ENCODE results near the gene PAPPA. TPM values are rescaled to one million over a fixed set of nuclear protein-coding genes. Genes with fewer than 3 reads are reported as not detected.

PAPPA gene
- total RNA-seq, 1 donor from 2014 or later: 2.9 TPM

DNA sequence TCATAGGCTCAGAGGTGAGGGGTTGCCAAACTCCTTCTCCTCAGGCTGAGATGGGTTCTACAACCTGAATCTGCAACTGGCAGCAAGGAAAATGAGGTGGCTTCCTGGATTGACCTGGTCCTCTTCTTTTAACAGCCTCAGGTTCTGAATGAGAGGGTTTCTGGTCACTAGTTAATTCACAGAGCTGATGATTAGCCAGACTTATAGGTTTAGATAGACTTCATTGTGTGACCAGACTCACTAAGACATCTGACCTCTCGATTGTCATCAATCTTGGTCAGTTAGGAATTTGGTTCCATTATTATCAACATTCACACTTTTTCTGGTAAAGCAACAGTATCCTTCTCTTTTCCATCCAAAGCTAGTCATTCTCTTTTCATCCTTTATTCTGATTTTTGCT lies 257.9 kb downstream of the PAPPA start:
- TF ChIP-seq CTCF (IDR thresholded peaks at IDR 0.05; ENCODE audit: unreplicated experiment): no peak
- Mint-ChIP-seq H3K4me3 (no peak overlapping the region), H3K36me3 (no peaks in the 10 kb centered on the region), H3K9me3 (no peaks in the 10 kb centered on the region), H3K27me3 (ENCODE audit: low read depth) (no peaks in the 10 kb centered on the region), H3K4me1 (no peaks in the 10 kb centered on the region), H3K27ac (no peak overlapping the region)
- DNase-seq (ENCODE audit: low spot score in 2 of 2, unreplicated experiment in 2 of 2): no peak

GRCh38 chr9:116414374-116414773 lies 260.8 kb downstream of the PAPPA start:
- H3K9me3 Mint-ChIP-seq: no peaks in the 10 kb centered on the region
- no peaks in the 10 kb centered on the region for H3K27me3 Mint-ChIP-seq (ENCODE audit: low read depth)
- no peaks in the 10 kb centered on the region for H3K4me1 Mint-ChIP-seq
- H3K27ac Mint-ChIP-seq: no peak overlapping the region
- no peak for DNase-seq (ENCODE audit: low spot score in 2 of 2, unreplicated experiment in 2 of 2)
- TF ChIP-seq CTCF (IDR thresholded peaks at IDR 0.05; ENCODE audit: unreplicated experiment): no peak
- no peak overlapping the region for H3K4me3 Mint-ChIP-seq
- H3K36me3 Mint-ChIP-seq: no peaks in the 10 kb centered on the region

DNA sequence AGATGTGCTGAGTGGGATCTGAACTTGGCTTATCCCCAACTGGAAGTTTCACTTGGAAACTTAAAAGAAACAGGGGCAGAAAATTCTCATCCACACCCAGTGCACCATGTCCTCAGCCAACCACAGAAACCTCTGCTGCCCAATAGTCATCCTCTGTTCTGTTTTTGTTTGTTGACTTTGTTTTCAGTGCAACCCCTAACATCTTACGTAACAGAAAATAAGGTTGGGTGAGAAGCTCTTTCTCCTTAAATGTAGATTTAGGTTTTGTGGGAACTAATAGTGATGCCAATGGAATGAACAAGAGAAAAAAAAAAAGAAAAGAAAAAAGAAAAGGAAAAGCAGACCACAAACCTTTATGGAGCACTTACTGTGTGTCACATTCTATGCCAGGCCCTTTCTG lies 262.8 kb downstream of the PAPPA start:
- H3K4me1 Mint-ChIP-seq: no peaks in the 10 kb centered on the region
- H3K27me3 Mint-ChIP-seq (ENCODE audit: low read depth): no peaks in the 10 kb centered on the region
- no peak overlapping the region for H3K27ac Mint-ChIP-seq
- H3K36me3 Mint-ChIP-seq: no peaks in the 10 kb centered on the region
- DNase-seq (ENCODE audit: low spot score in 2 of 2, unreplicated experiment in 2 of 2): no peak
- no peak overlapping the region for H3K4me3 Mint-ChIP-seq
- H3K9me3 Mint-ChIP-seq: no peaks in the 10 kb centered on the region
- TF ChIP-seq CTCF (IDR thresholded peaks at IDR 0.05; ENCODE audit: unreplicated experiment): no peak

DNA sequence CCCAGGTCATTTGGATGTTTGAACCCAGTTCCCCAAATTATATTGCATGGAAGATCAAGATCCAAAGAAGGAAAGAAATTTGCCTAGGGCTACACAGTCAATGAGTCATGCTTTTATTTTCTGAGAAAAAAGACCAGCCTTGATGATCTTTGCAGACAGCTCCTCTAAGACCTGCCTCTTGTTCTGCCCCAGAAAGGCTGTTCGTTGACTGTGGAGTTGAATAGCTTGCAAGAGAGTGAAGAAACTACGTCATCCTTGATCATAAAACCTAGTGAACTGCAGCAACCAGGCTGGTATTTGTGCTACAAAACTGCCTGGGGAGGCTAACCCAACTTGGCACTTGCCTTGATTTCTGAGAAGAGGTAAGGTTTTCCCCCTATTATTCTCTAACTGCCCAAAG lies 263.9 kb downstream of the PAPPA start:
- Mint-ChIP-seq H3K9me3 (no peaks in the 10 kb centered on the region), H3K27me3 (ENCODE audit: low read depth) (no peaks in the 10 kb centered on the region), H3K36me3 (no peaks in the 10 kb centered on the region), H3K27ac (no peak overlapping the region), H3K4me3 (no peak overlapping the region), H3K4me1 (no peaks in the 10 kb centered on the region)
- TF ChIP-seq CTCF (IDR thresholded peaks at IDR 0.05; ENCODE audit: unreplicated experiment): no peak
- DNase-seq (ENCODE audit: low spot score in 2 of 2, unreplicated experiment in 2 of 2): no peak

DNA sequence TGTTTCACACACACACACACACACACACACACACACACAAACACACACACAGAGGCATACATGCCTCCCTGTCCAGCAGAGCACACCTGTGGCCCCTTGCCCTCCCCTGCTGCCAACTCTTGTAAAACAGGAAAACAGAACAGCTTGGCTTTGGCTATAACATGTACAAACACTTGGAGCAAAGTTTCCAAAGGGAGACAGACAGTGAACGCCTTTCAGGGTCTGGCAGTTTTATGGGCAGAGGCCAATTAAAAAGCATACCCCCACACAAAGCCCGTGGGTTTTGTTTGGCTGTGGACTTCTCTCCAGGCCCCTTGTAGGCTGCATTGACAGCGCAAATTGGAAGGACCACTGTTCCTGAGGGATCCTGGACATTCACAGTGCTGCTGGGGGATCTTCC lies 265.6 kb downstream of the PAPPA start:
- Mint-ChIP-seq H3K27me3 (ENCODE audit: low read depth) (no peaks in the 10 kb centered on the region), H3K9me3 (no peaks in the 10 kb centered on the region)
- no peak for TF ChIP-seq CTCF (IDR thresholded peaks at IDR 0.05; ENCODE audit: unreplicated experiment)

GRCh38 chr9:116420993-116421538 lies 267.5 kb downstream of the PAPPA start:
- Mint-ChIP-seq H3K36me3 (peaks cover 4% of the 10 kb centered on the region), H3K4me3 (no peak overlapping the region), H3K27me3 (ENCODE audit: low read depth) (no peaks in the 10 kb centered on the region), H3K27ac (no peak overlapping the region), H3K9me3 (no peaks in the 10 kb centered on the region), H3K4me1 (no peaks in the 10 kb centered on the region)
- no peak for DNase-seq (ENCODE audit: low spot score in 2 of 2, unreplicated experiment in 2 of 2)
- no peak for TF ChIP-seq CTCF (IDR thresholded peaks at IDR 0.05; ENCODE audit: unreplicated experiment)

More for the DNA sequence above, 265.6 kb downstream of the PAPPA start:
- H3K27ac Mint-ChIP-seq: no peak overlapping the region
- H3K4me3 Mint-ChIP-seq: no peak overlapping the region
- H3K4me1 Mint-ChIP-seq: no peaks in the 10 kb centered on the region
- DNase-seq (ENCODE audit: low spot score in 2 of 2, unreplicated experiment in 2 of 2): no peak
- H3K36me3 Mint-ChIP-seq: no peaks in the 10 kb centered on the region

All from mesothelial cell of epicardium (in vitro differentiated cells).